Measurements from ENCODE around the gene KCNK4. TPM values are rescaled to one million over a fixed set of nuclear protein-coding genes. Genes with fewer than 3 reads are reported as not detected.
A peak's percentile ranks its signal among the peaks of the same experiment; 100 is the strongest.

Gene KCNK4
- total RNA-seq, 2 experiments from 2014 or later, result not detected

- no peaks in the 10 kb centered on the region for H3K9me3 Mint-ChIP-seq
- POLR2A ChIA-PET, result interaction anchor here (0.8 to 1.5 kb wide), 2 partner anchors 8 to 14 kb away, joined by 4 to 12 read pairs; partner anchors contain the start of genes CCDC88B, PRDX5 and TRMT112
- peaks cover 3% of the 10 kb centered on the region for H3K36me3 Mint-ChIP-seq (ENCODE audit: low read depth)
- H3K27me3 Mint-ChIP-seq, result no peaks in the 10 kb centered on the region
- H3K4me3 Mint-ChIP-seq, result no peak overlapping the region
- peak overlapping the region; percentile 78 for H3K27ac Mint-ChIP-seq
- CTCF ChIA-PET, result interaction anchor here (0.5 to 4.4 kb wide), 36 partner anchors 8 to 331 kb away, joined by 3 to 54 read pairs (median 4); partner anchors contain the start of genes BAD, CCDC88B, ESRRA and FERMT3
- peaks cover 26% of the 10 kb centered on the region for H3K4me1 Mint-ChIP-seq
- peak; percentile 76 for DNase-seq
Measured at GRCh38 chr11:64331569-64332371, 40.7 kb downstream of the KCNK4 start.

DNA sequence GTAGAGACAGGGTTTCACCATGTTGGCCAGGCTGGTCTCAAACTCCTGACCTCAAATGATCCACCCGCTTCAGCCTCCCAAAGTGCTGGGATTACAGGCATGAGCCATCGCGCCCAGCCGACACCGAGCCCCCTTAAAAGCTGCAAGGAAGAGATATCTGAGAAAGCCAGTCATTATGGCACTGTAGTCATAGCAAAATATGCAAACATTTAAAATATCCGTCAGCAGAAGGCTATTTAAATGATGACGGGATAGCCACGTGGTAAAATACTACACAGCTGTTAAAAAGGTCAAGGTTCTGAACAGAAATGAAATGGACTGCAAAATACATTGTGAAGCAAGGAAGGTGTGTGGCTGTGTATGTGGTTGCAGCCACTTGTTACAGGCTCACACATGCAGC is 42.5 kb downstream of the KCNK4 start:
- no peak overlapping the region for H3K4me3 Mint-ChIP-seq
- peaks cover 40% of the 10 kb centered on the region for H3K4me1 Mint-ChIP-seq
- no peak for DNase-seq
- no peak overlapping the region for H3K27ac Mint-ChIP-seq
- ChIA-PET POLR2A (no interaction called here), CTCF (interaction anchor here (2.5 to 4.4 kb wide), 3 partner anchors 9 to 23 kb away, joined by 10 to 54 read pairs (median 29); partner anchors contain the start of genes PRDX5 and TRMT112)
- no peaks in the 10 kb centered on the region for H3K9me3 Mint-ChIP-seq
- peaks cover 14% of the 10 kb centered on the region for H3K36me3 Mint-ChIP-seq (ENCODE audit: low read depth)
- no peaks in the 10 kb centered on the region for H3K27me3 Mint-ChIP-seq

DNA sequence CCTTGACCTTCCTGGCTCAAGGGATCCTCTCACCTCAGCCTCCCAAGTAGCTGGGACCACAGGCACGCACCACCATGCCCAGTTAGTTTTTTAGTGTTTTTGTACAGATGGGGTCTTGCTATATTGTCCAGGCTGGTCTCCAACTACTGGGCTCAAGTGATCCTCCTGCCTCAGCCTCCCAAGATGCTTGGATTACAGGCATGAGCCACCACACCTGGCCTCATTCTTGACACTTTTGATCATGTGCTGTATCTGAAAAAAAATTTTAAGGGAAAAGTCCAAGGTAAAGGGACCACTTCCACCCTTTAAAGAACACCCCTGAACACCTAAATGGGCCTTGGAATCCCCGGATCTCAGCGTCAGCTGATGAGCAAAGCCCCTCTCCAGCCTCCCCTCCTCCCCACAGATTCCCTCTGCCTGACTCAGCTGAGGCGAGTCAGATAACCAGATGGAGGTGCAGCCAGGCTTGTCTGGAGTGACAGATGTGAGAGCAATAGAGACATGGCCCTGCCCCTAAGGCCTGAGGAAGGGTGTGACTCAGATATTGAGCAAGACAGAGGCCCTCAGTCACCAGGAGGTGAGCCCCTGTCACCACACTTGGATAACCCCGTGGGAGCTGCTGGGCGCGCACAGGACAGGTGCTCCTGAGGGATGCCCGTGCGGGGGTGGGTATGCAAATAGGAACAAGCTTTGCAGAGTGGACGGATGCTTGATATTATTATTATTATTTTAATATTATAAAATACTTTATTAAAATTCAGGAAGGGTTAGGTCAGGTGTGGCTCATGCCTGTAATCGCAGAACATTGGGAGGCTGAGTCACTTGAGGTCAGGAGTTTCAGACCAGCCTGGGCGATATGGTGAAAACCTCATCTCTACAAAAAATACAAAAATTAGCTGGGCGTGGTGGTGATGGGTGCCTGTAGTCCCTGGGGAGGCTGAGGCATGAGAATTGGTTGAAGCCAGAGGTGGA is 43.9 kb downstream of the KCNK4 start:
- Mint-ChIP-seq H3K27me3 (no peaks in the 10 kb centered on the region), H3K4me1 (peaks cover 51% of the 10 kb centered on the region), H3K9me3 (no peaks in the 10 kb centered on the region), H3K4me3 (no peak overlapping the region), H3K36me3 (ENCODE audit: low read depth) (peaks cover 16% of the 10 kb centered on the region), H3K27ac (no peak overlapping the region)
- POLR2A ChIA-PET, result no interaction called here
- no peak for DNase-seq
- CTCF ChIA-PET, result no interaction called here

DNA sequence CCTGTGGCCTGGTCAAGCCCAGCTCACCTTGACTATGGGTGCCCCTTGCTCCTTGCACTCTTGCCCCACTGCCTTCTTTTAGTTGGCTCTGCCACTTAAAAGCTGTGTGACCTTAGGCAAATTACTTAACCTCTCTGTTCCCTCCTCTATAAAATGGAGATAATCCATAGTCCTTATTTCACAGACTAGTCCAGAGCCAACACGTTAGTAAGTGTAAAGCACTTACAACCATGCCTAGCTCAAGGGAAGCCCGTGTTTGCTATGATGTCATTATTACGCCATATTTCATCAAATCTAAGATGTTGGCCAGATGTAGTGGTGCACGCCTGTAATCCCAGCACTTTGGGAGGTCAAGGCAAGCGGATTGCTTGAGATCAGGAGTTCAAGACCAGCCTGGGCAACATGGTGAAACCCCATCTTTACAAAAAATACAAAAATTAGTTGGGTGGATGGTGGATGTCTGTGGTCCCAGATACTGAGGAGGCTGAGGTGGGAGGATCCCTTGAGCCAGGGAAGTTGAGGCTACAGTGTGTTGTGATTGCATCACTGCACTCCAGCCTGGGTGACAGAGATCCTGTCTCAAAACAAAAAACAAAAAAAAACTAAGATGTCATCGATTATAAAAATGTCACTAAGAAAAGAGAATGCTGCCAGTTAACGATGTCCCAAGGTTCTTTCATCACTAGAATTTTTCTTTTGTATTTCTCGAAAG is 46.6 kb downstream of the KCNK4 start:
- H3K4me1 Mint-ChIP-seq, result peaks cover 49% of the 10 kb centered on the region
- DNase-seq, result no peak
- H3K36me3 Mint-ChIP-seq (ENCODE audit: low read depth), result peaks cover 26% of the 10 kb centered on the region
- no peak overlapping the region for H3K27ac Mint-ChIP-seq
- ChIA-PET POLR2A (no interaction called here), CTCF (interaction anchor here (0.7 to 0.9 kb wide), 2 partner anchors 12 to 53 kb away, joined by 3 read pairs; partner anchors contain the start of gene BAD)
- H3K4me3 Mint-ChIP-seq, result peak overlapping the region; percentile 16
- no peaks in the 10 kb centered on the region for H3K27me3 Mint-ChIP-seq
- no peaks in the 10 kb centered on the region for H3K9me3 Mint-ChIP-seq

DNA sequence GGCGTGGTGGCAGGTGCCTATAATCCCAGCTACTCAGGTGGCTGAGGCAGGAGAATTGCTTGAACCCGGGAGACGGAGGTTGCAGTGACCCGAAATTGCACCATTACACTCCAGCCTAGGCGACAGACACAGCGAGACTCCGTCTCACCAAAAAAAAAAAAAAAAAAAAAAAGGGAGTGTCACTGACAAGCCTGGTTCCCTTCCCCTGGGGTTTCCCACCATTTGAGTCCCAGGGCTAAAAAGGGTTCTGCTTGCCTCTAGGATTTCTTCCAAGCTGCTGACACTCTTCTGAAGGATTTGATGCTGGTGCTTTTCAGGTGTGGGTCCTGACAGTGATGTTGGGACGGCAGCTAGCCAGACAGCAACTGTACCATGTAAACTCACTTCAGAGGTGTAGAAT is 47.6 kb downstream of the KCNK4 start:
- Mint-ChIP-seq H3K36me3 (ENCODE audit: low read depth) (peaks cover 24% of the 10 kb centered on the region), H3K4me3 (peak overlapping the region; percentile 84), H3K27me3 (no peaks in the 10 kb centered on the region), H3K27ac (peak overlapping the region; percentile 92), H3K9me3 (no peaks in the 10 kb centered on the region), H3K4me1 (peaks cover 49% of the 10 kb centered on the region)
- ChIA-PET CTCF (interaction anchor here (0.7 to 0.8 kb wide), 2 partner anchors 21 to 54 kb away, joined by 3 read pairs; partner anchors contain the start of genes BAD, PRDX5 and TRMT112), POLR2A (no interaction called here)
- no peak for DNase-seq

- CTCF ChIA-PET, result interaction anchor here (0.7 to 1.1 kb wide), 2 partner anchors 8 to 18 kb away, joined by 3 to 5 read pairs; no protein-coding TSS in a partner anchor
- H3K4me1 Mint-ChIP-seq, result peaks cover 49% of the 10 kb centered on the region
- peak overlapping the region; percentile 84 for H3K4me3 Mint-ChIP-seq
Measured at GRCh38 chr11:64339286-64339685, 48.2 kb downstream of the KCNK4 start.

DNA sequence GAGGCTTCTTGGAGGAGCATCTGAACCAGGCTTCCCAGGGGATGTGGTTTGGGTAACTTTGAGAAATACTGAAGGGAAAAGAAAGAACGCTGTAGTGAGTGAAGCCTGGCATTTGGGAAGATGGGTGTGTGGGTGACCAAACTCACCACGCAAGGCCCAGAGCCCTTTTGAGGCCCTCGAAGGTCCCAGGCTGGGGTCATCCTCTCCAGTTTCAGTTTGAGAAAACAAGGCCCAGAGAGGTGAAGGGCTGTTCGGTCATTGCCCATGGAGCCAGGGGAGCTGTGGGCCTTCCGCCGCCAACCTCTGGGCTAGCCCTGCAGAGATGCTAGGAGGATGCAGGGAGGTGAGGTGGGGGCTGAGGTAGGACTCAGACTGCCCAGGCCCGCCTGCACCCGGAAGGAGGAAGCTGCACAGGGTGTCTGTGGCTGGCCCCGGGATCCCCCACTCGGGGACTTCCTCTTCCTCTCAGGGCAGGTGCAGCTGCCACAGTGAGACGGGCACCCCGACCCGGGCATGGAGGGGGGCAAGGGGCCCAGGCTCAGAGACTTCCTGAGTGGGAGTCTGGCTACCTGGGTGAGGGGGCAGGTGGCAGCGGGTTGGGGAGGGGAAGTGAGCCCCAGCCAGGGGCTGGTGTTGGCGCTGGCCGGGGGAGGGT is 48.8 kb downstream of the KCNK4 start, which contains the start of gene CCDC88B:
Gene CCDC88B (plus strand): TSS at position 451 of the 655 bp plus-strand sequence. CDS start 63 bp downstream, at position 514.
- peaks cover 48% of the 10 kb centered on the region for H3K4me1 Mint-ChIP-seq
- no peaks in the 10 kb centered on the region for H3K27me3 Mint-ChIP-seq
- H3K9me3 Mint-ChIP-seq, result no peaks in the 10 kb centered on the region
- peak; percentile 91 for DNase-seq
- ChIA-PET CTCF (interaction anchor here (0.7 to 1.1 kb wide), 2 partner anchors 8 to 18 kb away, joined by 3 to 5 read pairs; no protein-coding TSS in a partner anchor), POLR2A (interaction anchor here (0.6 to 0.7 kb wide), 2 partner anchors 8 to 70 kb away, joined by 3 to 4 read pairs; no protein-coding TSS in a partner anchor)
- peak within 1 kb of the TSS; percentile 92 for H3K27ac Mint-ChIP-seq
- peak within 1 kb of the TSS; percentile 84 for H3K4me3 Mint-ChIP-seq
- H3K36me3 Mint-ChIP-seq (ENCODE audit: low read depth), result peaks cover 23% of the 10 kb centered on the region

More at GRCh38 chr11:64339286-64339685, 48.2 kb downstream of the KCNK4 start:
- no peak for DNase-seq
- POLR2A ChIA-PET, result no interaction called here
- no peaks in the 10 kb centered on the region for H3K27me3 Mint-ChIP-seq
- peaks cover 23% of the 10 kb centered on the region for H3K36me3 Mint-ChIP-seq (ENCODE audit: low read depth)
- no peaks in the 10 kb centered on the region for H3K9me3 Mint-ChIP-seq
- peak overlapping the region; percentile 92 for H3K27ac Mint-ChIP-seq

GRCh38 chr11:64340671-64341335 is 49.7 kb downstream of the KCNK4 start:
- H3K9me3 Mint-ChIP-seq, result no peaks in the 10 kb centered on the region
- no peaks in the 10 kb centered on the region for H3K27me3 Mint-ChIP-seq
- CTCF ChIA-PET, result interaction anchor here (0.5 to 3.5 kb wide), 7 partner anchors 9 to 555 kb away, joined by 5 to 29 read pairs (median 11); partner anchors contain the start of genes ESRRA, PRDX5, RPS6KA4 and TRMT112
- peaks cover 48% of the 10 kb centered on the region for H3K4me1 Mint-ChIP-seq
- peak; percentile 76 for DNase-seq
- POLR2A ChIA-PET, result no interaction called here
- peak overlapping the region; percentile 84 for H3K4me3 Mint-ChIP-seq
- peak overlapping the region; percentile 92 for H3K27ac Mint-ChIP-seq
- H3K36me3 Mint-ChIP-seq (ENCODE audit: low read depth), result peaks cover 27% of the 10 kb centered on the region

- H3K27ac Mint-ChIP-seq, result no peak overlapping the region
- no peaks in the 10 kb centered on the region for H3K27me3 Mint-ChIP-seq
- H3K9me3 Mint-ChIP-seq, result no peaks in the 10 kb centered on the region
- ChIA-PET CTCF (interaction anchor here (0.5 to 3.5 kb wide), 11 partner anchors 9 to 556 kb away, joined by 3 to 29 read pairs (median 10); partner anchors contain the start of genes ESRRA, PRDX5, RPS6KA4 and TRMT112), POLR2A (no interaction called here)
- DNase-seq, result no peak
- peaks cover 53% of the 10 kb centered on the region for H3K4me1 Mint-ChIP-seq
- H3K4me3 Mint-ChIP-seq, result peak overlapping the region; percentile 84
- peaks cover 27% of the 10 kb centered on the region for H3K36me3 Mint-ChIP-seq (ENCODE audit: low read depth)
Measured at GRCh38 chr11:64341429-64341828, 50.3 kb downstream of the KCNK4 start.

GRCh38 chr11:64341851-64342791 is 51.0 kb downstream of the KCNK4 start:
- peak; percentile 93 for DNase-seq
- POLR2A ChIA-PET, result no interaction called here
- no peaks in the 10 kb centered on the region for H3K9me3 Mint-ChIP-seq
- H3K36me3 Mint-ChIP-seq (ENCODE audit: low read depth), result peaks cover 27% of the 10 kb centered on the region
- no peak overlapping the region for H3K27ac Mint-ChIP-seq
- CTCF ChIA-PET, result interaction anchor here (0.7 to 3.5 kb wide), 13 partner anchors 9 to 401 kb away, joined by 3 to 29 read pairs (median 7); partner anchors contain the start of genes ESRRA, PRDX5, RPS6KA4 and TRMT112
- H3K27me3 Mint-ChIP-seq, result no peaks in the 10 kb centered on the region
- peak overlapping the region; percentile 84 for H3K4me3 Mint-ChIP-seq
- peaks cover 53% of the 10 kb centered on the region for H3K4me1 Mint-ChIP-seq

All from activated CD4-positive, alpha-beta T cell treated with anti-CD3 and anti-CD28 coated beads, Interleukin-2, amount 10 ng/mL, durations not matched to agents 7 days and 5 days (primary cell).